Femur (tissue), 1 donor: ENCODE measurements around the gene EYS.

Experiments
- DNase-seq: peaks from one replicate; pipeline ENCODE4 v3.0.0-alpha.2; 2017

Gene EYS

DNA sequence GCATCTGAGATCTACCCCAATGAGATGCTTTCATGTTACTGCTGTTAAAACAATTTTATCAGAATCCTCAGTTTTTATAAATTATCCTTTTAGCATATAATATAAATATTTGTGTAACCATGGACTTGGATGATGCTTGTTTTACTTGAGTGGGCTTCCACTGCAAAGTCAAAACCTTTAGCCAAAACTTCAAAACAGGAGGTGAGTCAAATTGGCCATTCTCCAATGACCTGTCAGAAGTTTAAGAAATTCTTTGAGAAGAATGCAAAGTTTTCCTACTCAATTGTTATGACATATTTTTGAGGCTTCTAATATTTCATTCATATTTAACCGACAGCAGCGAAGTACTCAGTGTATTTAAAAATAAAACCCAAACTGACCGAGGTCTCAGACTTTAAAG is 507.9 kb downstream of the EYS start:
- DNase-seq = no peak

- DNase-seq = no peak
Measured at GRCh38 chr6:65191471-65191870, 515.6 kb downstream of the EYS start.

- no peak for DNase-seq
Measured at GRCh38 chr6:65189236-65189881, 517.7 kb downstream of the EYS start.

DNA sequence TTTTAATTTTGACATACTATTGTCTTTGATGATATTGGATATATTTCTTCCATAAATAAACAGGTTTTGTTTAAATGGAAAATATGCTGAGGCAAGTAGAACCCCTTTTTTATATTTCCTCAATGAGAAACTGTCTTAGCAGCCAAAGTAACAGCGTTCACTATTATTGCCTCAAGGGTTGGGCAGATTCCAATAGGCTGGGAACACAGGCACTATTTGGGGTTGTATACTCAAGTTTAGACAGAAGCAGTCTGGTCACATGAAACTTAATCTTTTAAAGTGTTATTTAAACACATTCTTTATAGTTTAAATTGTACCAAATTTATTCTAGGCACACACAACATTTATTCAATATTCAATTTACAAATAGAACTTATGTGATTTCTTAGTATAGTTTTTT is 520.2 kb downstream of the EYS start:
- DNase-seq = no peak

GRCh38 chr6:65182681-65183080 is 524.3 kb downstream of the EYS start:
- DNase-seq = no peak

DNA sequence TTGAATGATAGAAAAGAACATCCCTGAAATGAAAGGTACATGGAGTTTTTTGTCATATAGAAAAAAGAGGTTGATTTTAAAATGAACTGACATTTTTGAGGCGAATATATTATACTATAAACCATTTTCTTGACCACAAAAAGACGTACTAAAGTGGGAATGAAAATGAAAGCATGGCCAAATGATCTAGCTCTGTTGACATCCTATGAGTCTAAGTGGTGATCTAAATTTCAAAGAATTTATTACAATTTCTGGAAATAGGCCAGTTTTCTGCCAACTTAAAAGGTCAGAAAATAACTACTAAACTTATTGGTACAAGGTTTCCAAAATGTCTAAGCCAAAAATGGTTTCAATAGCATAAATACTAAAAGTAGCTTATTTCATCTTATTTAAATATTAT is 536.8 kb downstream of the EYS start:
- DNase-seq = no peak

DNA sequence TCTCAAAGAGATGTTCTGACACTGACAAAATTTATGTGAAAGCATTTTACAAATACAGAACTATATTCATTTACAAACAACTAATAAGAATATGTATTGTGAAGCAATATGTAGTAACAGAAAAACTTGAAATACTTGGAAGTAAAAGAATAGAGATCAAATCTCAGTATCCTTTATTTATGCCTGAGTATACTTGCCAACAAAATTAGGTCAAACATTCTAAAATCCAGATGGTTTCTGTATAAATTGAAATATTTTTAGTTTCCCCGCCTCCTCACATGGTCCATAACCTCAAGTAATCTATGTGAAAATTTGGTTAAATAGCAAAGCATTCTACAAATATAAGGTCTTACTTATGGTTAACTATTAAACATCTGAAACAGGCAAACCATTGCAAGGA is 545.4 kb downstream of the EYS start:
- DNase-seq = no peak

GRCh38 chr6:65157025-65157424 is 550.0 kb downstream of the EYS start:
- no peak for DNase-seq

- no peak for DNase-seq
Measured at GRCh38 chr6:65155083-65155482, 551.9 kb downstream of the EYS start.

- no peak for DNase-seq
Measured at GRCh38 chr6:65149841-65150240, 557.2 kb downstream of the EYS start.

- no peak for DNase-seq
Measured at GRCh38 chr6:65148839-65149238, 558.2 kb downstream of the EYS start.

- DNase-seq = no peak
Measured at GRCh38 chr6:65135567-65135966, 571.5 kb downstream of the EYS start.

DNA sequence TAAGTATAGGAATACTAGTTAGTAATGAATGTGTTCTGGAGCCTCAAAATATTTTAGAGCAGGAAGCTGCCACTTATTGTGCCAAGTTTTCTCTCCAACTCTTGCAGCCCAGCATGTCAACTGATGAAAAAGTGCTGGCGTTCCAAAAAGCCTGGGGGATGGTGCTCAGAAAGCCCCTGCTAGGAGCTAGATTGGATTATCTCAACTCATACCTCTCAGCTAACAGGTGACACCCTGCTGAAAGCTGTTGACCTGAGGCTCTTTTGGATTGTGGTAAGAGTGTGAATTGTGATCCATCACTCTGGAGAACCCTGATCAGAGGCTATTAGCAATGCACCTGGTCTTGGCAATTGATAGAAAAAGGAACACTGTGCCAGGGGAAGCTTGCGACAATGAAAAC is 580.4 kb downstream of the EYS start:
- no peak for DNase-seq

- DNase-seq = no peak
Measured at GRCh38 chr6:65123521-65123920, 583.5 kb downstream of the EYS start.

DNA sequence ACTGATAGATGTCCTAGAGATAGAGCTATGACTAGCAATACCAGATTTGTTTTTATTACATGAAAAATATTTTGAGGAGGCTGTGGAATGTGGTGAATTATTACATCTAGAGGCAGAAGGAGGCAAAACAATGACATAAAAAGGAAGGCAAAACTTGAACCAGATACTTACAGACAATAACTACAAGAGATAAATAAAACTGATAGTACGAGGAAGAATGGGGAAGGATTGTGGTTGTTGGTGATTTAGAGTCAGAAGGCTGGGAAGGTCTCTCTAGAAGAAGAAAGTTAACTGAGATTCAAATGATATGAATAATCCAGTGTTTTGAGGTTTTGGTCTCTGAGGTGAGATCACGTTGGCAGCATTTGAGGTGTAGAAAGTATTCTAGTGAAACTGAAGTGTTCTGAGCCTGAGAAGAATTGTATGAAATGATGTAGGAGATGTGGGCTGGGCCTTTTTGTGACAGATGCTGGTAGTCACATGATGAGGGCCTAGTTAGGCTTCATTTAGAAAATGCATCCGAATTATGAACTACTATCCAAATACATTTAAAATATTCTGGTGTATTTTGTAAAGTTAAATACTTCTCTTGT is 589.1 kb downstream of the EYS start:
- DNase-seq = no peak

GRCh38 chr6:65116326-65116725 is 590.7 kb downstream of the EYS start:
- no peak for DNase-seq

GRCh38 chr6:65113581-65113980 is 593.4 kb downstream of the EYS start:
- no peak for DNase-seq

DNA sequence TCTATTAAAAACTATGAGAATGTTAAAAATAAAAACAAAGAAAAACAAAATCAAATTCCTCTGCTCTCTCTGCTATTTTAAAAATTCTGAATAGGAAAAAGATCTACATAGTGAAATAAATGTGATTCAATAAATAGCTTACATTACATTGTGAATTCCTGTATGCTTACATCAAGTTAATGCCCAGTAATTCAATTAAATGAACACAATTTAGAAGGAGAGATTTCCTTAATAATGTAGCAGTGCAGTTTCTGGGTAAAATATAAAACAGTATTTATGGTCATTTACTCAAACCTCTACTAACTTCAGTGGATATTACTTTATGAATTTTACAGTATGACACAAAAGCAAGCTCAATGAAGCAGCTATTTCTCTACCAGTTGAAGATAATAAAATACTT is 594.6 kb downstream of the EYS start:
- no peak for DNase-seq

- no peak for DNase-seq
Measured at GRCh38 chr6:65110031-65110430, 597.0 kb downstream of the EYS start.

GRCh38 chr6:65098349-65098748 is 608.7 kb downstream of the EYS start:
- DNase-seq = no peak

- no peak for DNase-seq
Measured at GRCh38 chr6:65091561-65091960, 615.5 kb downstream of the EYS start.

DNA sequence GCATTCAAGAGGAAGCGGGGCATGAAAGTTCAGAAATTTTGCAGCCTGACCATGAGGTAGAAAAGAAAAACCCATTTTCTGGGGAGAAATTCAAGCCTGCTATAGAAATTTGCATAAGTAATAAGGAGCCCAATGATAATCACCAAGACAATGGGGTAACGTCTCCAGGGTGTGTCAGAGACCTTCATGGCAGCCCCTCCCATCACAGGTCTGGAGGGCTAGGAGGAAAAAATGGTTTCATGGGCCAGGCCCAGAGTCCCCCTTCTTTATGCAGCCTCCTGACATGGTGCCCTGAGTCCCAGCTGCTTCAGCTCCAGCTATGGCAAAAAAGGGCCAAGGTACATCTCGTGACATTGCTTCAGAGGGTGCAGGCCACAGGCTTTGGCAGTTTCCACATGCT is 618.5 kb downstream of the EYS start:
- DNase-seq = no peak

- no peak for DNase-seq
Measured at GRCh38 chr6:65081756-65082155, 625.3 kb downstream of the EYS start.

DNA sequence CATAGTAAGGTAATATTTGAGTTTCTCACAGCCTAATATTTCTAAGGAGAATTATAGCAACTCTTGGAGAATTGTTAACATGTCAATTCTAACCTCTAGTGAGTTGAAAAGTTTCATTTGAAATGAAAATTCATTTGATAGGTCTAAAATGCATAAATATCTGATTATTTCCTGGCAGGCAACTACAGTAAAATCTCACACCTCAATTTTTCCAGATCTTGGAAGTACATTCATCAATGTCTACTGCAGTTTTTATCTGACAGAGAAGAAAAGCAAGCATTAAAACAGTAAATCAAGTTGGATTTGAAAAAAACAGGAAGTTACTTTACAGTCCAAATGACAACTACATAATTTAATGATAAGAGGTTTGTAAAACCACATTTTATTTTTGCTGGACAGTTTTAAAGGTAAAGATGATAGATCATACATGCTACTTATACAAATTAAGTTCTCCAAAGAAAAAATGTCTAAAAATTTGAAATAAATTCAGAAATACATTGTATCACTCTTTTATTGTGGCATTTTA is 631.3 kb downstream of the EYS start:
- no peak for DNase-seq

DNA sequence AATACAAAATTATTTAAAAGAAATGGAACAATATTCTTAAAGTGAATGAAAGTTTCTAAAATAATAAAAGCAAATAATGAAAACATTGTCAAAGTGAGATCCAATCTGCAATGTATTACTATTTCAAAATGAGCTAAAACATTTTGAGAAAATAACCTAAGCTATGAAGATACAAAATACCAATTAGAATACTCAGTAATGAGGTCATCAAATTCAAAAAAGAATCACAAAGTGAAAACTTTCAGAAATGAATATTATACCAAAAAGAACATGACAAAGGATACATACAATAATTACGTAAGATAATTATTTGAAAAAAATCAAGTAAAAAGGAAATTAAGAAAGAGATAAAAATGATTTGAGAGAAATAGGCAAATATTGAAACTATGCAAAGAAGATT is 634.5 kb downstream of the EYS start:
- DNase-seq = no peak
